Ectodermal cell (in vitro differentiated cells): ENCODE measurements around the gene ANKS6.
"Not testable (repeated sequence)": the region's sequence is repeated elsewhere in the genome, so short reads cannot be mapped to it uniquely, and the experiment has no call there.

Experiments
- H3K27ac ChIP-seq: 2 replicates; pipeline ENCODE4 v1.7.0; 2013; ENCODE audit warnings: mild to moderate bottlenecking, low read depth, low read length; ENCODE audit not compliant: insufficient read depth, poor library complexity, severe bottlenecking
- H3K27me3 ChIP-seq: 2 replicates; pipeline ENCODE4 v1.7.0; 2013; ENCODE audit warnings: mild to moderate bottlenecking, low read length; ENCODE audit not compliant: insufficient read depth, control insufficient read depth, poor library complexity, severe bottlenecking
- H3K36me3 ChIP-seq: one replicate; pipeline ENCODE4 v1.7.0; 2013; ENCODE audit warnings: low read length; ENCODE audit not compliant: control insufficient read depth, insufficient read depth
- H3K4me1 ChIP-seq: one replicate; pipeline ENCODE4 v1.7.0; 2013; ENCODE audit warnings: low read length; ENCODE audit not compliant: control insufficient read depth, insufficient read depth
- H3K4me3 ChIP-seq: 2 replicates; pipeline ENCODE4 v1.7.0; 2013; ENCODE audit warnings: low read depth, low read length, control low read depth; ENCODE audit not compliant: insufficient read depth
- H3K9me3 ChIP-seq: 2 replicates; pipeline ENCODE4 v1.7.0; 2013; ENCODE audit warnings: mild to moderate bottlenecking, low read length, moderate library complexity; ENCODE audit not compliant: control insufficient read depth
- WGBS, 2 experiments: methylation state at CpG; one replicate each; pipeline ENCODE4 v1.1.7; 2013; ENCODE audit warnings: missing lambda C conversion rate in 2 of 2; 5-methylcytosine and 5-hydroxymethylcytosine counted together

Gene ANKS6

GRCh38 chr9:98690686-98691085 is 105.7 kb downstream of the ANKS6 start:
- Histone ChIP-seq H3K4me3 (no peak overlapping the region), H3K27me3 (no peaks in the 10 kb centered on the region), H3K4me1 (no peaks in the 10 kb centered on the region), H3K27ac (no peak overlapping the region), H3K9me3 (no peaks in the 10 kb centered on the region), H3K36me3 (no peaks in the 10 kb centered on the region)
- 85 to 89% methylated on average over 1 of the region's 1 CpG for WGBS, 2 experiments

DNA sequence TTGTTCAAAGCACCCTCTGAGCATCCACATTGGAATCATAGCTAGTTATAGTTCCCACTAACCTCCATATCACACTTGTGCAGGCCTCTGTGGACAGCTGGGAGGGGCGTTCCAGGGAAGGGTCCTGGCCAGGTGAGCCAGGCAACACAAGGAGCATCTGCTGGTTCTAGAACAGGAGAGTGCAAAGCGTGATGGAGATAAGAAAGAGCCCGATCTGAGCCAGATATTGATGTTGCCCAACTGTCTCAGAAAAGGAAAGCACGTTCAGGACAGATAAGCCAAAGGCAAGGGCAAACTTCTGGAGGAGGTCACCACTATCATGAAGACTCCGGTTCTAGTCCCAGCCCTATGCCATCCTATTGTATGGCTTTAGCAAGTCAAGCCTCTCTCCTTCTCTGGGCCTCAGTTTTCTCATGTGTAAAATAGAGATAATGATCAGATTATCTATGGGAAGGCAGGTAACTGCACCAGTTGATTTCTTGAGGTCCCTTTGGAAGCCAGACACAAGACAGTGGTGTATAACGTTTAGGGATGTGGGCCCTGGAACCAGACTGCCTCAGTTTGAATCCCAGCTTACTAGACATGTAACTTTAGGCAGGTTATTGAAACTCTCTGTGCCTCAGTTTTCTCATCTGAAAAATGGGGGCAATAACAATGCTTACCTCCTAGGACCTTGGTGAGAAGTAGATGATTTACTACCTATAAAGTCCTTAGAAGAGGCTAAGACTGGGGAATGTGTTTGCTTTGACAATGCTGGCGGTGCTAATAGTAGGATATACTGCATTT is 107.5 kb downstream of the ANKS6 start:
- H3K36me3 ChIP-seq, result no peaks in the 10 kb centered on the region
- H3K4me3 ChIP-seq, result no peak overlapping the region
- WGBS, 2 experiments, result 93 to 94% methylated on average over 7 of the region's 7 CpGs
- no peaks in the 10 kb centered on the region for H3K27me3 ChIP-seq
- no peaks in the 10 kb centered on the region for H3K9me3 ChIP-seq
- no peaks in the 10 kb centered on the region for H3K4me1 ChIP-seq
- H3K27ac ChIP-seq, result no peak overlapping the region

DNA sequence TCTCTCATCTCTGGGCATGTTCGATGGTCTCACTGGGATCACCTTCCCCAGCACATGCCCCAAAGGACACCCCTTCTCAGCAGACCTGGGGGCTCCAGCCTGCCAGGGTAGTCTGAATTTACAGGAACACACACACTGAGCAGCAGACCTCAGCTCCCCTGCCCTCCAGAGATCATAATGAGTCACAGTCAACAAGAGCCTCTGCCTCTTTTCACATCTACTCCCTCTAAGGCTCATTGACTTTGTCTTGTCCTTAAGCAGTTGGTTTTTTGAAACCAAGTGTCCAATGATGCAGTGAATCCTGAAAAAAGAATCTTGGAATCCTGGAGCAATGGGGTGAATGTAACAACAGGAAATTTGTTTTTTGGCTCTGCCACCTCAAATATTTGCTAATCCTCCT is 108.4 kb downstream of the ANKS6 start:
- no peaks in the 10 kb centered on the region for H3K36me3 ChIP-seq
- H3K27ac ChIP-seq, result no peak overlapping the region
- WGBS, 2 experiments, result 98 to 100% methylated on average over 1 of the region's 1 CpG
- no peaks in the 10 kb centered on the region for H3K9me3 ChIP-seq
- no peaks in the 10 kb centered on the region for H3K27me3 ChIP-seq
- no peaks in the 10 kb centered on the region for H3K4me1 ChIP-seq
- H3K4me3 ChIP-seq, result no peak overlapping the region

GRCh38 chr9:98686961-98687855 is 109.1 kb downstream of the ANKS6 start:
- Histone ChIP-seq H3K27me3 (no peaks in the 10 kb centered on the region), H3K36me3 (no peaks in the 10 kb centered on the region), H3K4me1 (no peaks in the 10 kb centered on the region), H3K4me3 (no peak overlapping the region), H3K27ac (no peak overlapping the region), H3K9me3 (no peaks in the 10 kb centered on the region)
- 83 to 86% methylated on average over 7 of the region's 7 CpGs for whole genome bisulfite sequencing, 2 experiments

DNA sequence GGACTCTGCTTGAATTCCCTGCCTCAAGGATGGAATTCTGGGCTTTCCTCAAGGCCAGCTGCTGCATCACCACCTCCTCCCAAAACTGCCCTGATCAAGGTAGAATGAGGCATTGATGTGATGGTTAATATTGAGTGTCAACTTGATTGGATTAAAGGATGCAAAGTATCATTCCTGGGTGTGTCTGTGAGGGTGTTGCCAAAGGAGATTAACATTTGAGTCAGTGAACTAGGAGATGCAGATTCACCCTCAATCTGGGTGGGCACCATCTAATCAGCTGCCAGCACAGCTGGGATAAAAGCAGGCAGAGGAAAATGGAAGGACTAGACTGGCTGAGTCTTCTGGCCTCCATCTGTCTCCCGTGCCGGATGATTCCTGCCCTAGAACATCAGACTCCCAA is 111.5 kb downstream of the ANKS6 start:
- H3K27ac ChIP-seq, H3K4me1 ChIP-seq, H3K27me3 ChIP-seq, H3K4me3 ChIP-seq, H3K36me3 ChIP-seq, H3K9me3 ChIP-seq: not testable (repeated sequence)
- 94 to 98% methylated on average over 2 of the region's 2 CpGs for WGBS, 2 experiments
